ENCODE data around the gene CDKN2B-AS1.

Gene CDKN2B-AS1

DNA sequence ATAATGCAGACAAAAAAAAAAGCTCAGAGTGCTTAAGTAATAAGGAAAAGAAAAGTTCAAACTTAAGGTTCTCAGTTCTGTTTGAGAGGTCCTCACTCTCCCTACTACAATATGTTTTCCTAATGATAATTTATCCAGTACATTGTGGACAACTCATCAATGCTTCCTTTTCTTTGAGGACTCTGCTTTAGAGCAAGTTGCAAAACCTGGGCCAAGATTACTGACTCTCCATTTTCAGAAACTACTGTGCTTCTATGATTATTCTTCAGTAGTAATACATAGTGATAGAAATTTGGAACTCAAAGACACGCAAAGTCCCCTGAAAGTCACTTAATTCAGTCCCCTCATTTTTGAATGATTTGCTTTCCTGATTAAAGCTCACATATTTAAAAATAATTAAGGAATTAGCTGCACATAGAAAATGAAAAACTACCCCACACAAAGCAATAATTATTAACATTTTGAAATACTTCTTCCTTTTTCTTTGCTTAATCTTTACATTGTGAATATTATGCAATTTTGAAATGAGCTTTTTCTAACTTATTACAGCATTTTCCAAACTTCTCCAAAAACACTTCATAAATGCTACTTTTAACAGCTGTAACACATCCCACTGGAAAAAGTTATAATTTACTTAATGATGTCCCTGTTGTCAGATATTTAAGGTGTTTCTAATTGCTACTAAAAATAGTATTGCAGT is 11.6 kb upstream of the CDKN2B-AS1 start:
- DNase-seq (ENCODE audit: low read depth), result no peak

DNA sequence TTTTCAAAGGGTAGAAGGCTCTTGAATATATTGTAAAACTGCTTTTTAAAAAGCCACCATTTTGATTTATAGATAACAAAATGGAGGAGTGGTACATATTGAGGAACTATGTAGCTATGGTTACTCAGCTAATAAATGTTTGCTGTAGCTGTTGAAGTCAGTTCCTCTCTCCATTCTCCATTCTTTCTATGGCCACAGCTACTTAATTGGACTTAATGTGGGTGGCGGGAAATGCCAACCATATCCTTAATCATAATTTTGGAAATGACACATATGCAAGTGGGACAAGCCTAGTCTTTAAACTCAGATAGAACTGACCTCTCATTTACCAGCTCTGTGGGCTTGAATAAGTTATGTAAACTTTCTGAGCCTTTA is 11.0 kb upstream of the CDKN2B-AS1 start:
- DNase-seq (ENCODE audit: low read depth), result no peak

DNA sequence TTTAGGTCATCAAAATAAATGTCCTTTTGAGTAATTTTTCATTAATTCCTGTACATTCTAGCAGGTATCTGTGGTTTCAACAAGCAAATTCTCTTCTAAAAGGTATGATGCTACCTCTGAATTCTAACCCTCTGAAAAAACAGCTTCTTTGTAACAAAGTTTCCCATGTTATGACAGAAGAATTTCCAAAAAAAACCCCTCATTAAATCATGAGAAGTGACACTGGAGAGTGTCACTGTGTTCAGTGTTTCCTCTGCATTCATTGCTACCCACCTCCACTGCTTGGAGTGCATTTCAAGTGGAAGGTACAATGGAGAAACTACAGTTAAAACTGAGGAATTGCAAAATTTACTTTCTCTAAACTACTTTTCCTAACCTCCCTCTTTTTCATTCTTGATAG is 10.5 kb upstream of the CDKN2B-AS1 start:
- DNase-seq (ENCODE audit: low read depth), result no peak

DNA sequence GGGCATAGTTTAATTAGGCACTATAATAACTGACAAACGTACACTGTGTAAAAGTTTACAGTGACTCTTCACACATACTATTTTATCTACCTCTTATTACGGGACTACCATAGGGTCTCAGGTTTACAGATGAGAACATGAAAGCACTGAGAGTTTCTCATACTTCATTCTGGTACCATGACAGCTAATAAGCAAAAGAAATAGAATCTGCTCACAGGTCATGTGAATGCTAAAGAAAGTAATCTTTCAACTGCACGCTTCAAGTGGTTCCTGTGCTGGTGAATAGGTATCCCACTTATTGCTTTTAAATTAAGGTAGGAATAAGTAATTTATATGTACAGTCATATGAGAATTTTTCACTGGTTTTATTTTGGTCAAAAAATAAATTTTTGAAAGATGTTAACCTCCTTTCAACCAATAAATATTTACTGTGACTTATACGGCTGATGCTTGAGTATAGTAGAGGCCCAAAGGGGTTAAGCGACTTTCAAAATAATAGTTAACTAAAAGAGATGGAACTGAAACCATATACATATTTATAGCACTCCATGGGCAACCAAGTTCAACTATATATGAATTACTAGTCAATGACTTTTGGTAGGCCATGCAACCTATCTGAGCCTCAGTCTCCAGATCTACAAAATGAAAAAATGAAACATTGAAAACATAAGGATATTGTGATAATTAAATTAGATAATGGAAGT is 8.5 kb upstream of the CDKN2B-AS1 start:
- no peak for DNase-seq (ENCODE audit: low read depth)

DNA sequence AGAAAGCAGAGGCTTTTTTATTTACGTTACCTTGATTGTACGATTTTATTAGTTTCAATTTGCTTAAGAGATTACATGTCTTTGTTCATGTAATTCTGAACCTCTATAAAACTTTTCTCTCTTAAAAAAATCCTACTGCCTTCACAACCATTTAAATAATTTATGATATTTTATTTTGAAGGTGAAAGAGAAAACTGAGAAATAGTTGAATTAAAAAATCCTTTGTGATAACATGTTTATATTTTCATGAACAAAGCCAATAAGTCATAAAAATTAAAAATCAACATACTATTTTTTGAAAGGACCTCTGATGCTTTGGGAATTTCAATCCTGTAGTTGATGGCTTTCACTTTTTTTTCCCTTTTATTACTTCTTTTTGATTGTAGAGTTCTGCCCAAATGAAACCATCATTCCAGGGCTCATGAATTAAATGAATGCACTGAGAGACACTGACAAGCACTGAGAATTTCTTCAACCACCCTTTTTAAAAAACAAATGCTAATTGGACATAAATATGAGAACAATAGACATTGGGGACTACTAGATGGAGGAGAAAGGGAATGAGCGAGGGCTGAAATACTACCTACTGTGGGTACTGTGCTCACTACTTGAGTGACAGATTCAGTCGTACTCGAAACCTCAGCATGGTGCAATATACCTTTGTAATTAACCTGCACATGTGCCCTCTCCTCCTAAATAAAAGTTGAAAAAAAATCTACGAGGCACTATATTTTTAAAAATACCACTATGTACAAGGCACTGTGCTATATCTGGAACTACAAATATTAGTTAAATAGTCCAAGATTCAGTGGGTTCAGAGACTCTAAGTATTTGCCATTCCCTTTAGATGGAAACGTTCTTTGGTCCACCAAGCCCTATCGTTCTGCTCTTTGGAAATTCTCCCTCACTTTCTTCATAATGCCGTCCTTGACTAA is 6.3 kb upstream of the CDKN2B-AS1 start:
- no peak for DNase-seq (ENCODE audit: low read depth)

DNA sequence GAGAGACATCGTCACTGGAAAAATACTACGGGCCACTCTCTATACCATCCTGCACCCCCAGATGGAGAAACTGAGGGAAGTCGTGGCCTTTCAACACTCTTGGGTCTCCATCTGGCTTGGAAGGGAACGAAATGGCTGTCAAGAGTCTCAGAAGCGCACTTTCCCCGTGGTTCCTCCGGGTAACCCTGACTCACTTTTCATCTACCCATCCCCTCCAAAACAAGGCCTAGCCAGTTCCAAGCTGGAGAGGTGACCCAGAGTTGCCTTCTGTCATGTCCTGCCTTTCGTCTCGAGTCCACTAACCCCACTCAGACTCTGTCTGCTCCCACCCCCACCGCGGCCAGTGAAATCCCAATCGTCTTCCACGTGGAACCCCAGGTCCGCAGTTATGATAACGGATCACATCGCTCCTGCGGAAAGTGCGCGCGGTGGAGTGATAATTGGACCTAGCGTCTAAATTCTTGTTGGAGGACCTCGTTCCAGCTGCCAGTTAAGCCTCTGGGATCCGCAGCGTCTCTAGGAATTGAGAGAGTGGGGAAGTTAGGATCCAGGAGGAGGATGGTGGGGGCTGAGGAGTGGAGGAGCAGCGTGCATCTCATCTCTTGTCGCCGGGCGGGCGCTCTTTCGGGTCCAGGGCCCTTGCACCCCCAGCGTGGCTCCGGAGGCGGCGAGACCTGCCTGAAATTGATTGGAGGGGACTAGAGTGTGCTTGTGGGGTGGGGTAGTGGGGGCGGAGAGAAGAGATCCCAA is 5.0 kb upstream of the CDKN2B-AS1 start:
- DNase-seq (ENCODE audit: low read depth), result no peak

DNA sequence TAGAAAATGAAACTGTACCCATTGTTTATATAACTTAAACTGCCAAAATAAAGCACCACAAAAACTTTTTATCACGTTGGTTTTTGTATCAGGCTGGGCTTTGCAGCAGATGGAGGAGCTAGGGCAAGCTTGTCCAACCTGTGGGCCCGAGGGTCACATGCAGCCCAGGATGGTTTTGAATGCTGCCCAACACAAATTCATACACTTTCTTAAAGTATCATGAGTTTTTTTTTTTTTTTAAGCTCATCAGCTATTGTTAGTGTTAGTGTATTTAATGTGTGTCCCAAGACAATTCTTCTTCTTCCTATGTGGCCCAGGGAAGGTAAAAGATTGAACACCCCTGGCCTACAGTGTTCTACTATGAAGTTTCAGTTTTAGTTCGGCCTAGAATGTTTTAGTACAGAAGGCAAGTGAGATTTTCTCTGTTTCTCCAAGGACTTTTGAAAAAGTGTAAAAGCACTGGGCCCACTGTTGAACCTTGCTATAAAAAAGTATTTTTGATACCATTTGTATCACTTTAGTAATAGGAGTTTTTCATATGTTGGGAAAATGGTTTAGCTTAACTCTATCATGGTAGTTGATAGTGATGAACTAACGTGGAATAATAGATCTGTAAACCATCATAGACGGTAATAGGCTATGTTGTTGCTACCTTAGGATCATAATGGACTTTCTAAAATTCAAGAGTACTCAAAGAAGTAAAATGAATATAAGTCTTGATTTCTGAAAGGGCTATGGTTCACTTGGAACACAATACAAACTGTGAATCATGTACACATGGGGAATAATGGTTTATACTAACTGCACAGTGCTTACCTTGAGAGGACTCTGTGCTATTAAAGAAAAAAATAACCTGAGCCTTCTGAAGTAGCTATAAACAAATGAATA is 3.3 kb upstream of the CDKN2B-AS1 start:
- no peak for DNase-seq (ENCODE audit: low read depth)

DNA sequence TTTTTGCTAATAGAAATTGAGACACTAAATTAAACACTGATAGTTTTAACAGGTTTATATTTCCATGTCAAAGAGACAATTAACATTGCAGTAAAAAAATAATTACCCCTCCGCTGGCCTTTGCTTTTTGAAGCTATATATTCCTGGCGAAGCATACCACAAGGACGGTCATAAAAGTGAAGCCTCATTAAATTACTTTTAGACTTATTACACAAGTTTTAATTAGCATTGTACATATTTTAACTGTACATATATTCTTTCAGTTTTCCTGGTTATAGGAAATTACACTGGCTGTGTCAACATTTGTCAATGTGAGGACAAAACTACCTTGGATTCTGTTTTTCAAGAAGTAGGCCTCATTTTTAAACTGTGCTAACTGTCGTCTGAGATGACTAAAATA is 1.6 kb upstream of the CDKN2B-AS1 start:
- DNase-seq (ENCODE audit: low read depth), result no peak

DNA sequence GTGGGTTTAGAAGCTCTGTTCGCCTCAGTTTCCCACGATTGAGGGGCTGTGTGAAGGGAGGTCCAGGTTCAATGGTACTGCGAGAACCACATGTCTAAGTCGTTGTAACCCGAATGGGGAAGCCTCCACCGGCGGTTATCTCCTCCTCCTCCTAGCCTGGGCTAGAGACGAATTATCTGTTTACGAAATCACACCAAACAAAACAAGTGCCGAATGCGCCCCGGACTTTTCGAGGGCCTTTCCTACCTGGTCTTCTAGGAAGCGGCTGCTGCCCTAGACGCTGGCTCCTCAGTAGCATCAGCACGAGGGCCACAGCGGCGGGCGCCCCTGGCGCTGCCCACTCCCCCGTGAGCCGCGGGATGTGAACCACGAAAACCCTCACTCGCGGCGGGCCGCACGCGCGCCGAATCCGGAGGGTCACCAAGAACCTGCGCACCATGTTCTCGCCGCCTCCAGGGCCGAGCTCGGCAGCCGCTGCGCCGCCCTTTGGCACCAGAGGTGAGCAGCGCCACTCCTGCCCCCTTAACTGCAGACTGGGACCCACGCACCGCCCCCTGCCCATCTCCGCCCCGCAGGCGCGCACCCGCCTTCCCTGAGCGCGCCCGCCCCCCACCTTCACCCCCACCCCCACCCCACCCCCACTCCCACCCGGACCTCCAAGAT is 567 bp upstream of the CDKN2B-AS1 start, which contains the start of gene CDKN2A:
TSS of gene CDKN2A (minus strand) at position 500 of the 663 bp plus-strand sequence.
- peak; percentile 48 for DNase-seq (ENCODE audit: low read depth)

DNA sequence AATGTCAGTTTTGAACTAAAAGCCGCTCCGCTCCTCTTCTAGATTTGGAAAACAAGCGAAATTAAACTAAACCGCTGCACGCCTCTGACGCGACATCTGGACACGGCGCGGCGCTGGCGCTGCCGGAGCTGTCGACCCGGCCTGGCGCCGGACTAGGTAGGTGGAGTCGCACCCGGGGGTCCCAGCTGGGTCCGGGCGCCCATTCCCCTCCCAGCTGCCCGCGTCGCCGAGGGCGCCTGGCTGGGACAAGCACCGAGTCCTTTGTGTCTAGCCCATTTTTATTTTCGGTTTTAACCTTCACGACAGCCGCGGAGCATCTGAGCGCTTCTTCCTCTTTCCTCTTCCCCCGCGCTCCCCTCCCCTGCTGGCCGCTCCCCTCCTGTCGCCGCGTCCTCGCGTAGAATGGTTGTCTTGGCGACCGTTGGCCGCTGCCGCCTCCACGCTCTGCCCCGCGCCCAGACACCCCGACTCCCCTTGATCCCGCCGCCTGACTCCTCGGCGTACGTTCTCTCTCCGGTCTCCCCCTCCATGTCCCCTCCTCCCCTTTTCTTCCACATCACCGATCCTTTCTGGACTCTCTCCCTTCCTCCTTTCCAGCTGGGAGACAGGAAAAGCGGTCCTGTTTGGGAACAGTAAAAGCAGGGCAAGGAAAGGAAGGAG is 545 bp downstream of the CDKN2B-AS1 start:
- peak; percentile 85 for DNase-seq (ENCODE audit: low read depth)

DNA sequence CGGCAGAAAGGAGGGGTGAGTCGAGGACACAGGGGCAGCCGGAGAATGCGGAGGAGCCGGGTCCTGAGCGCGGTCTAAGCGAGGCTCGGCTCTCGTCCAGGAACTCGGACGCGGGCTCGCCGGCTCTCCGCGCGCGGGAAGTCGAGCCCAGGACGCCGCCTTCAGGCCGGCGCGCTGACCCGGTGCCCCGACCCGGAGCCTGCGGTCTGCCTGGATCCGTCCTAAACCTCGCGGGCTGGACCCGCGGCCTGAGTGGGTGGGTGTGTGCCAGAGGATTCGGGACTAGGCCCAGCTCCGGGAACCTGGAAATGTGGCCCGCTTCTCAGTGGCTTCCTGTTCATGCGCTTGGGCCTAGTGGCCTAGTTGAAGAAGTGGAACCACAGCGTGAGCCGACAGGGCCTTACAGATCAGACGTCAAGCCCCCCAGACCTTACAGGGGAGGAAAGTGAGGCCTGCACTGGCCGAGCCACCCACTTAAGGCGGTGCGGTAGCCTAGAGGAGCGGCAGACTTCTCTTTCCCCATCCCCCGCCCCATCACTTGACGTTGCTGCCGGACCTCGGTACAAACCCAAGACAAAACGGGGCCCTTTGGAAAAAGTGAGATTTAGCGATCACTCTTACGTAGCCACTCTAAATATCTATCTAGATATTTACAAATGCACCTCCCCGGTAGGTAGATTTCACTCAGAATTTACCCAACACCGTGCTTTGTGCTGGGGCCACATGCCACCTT is 1.2 kb downstream of the CDKN2B-AS1 start:
- DNase-seq (ENCODE audit: low read depth), result peak; percentile 65

DNA sequence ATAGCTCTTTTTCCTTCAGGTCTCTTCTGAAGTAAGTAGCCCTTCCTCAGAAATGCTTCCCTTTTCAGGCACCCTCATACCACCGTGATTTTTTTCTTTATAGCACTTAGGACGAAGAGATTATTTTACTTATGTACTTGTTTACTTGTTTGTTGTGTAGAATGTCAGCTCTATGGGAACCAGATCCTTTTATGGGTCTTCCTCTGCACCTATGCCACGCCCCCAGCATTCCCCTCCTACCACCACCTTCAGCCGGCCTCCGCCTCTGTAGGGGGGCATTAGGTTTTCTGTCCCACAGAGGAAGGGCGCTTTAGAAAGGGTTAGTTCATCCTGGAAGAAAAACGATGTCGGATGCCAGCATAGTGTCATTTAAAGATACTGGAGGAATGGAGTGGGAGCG is 1.8 kb downstream of the CDKN2B-AS1 start:
- DNase-seq (ENCODE audit: low read depth), result no peak

DNA sequence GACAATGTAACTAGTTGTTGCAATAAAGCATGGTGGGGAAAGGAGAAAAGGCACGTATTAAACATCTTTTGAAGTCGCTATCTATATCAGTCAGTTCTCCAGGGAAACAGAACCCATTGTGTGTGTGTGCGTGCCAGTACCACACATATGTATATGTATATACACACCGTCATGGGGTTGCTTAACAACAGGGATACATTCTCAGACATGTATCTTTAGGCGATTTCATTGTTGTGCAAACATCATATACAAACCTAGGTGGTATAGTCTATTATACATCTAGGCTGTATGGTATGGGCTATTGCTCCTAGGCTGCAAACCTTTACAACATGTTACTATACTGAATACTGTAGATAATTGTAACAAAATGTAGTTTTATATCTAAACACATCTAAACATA is 2.3 kb downstream of the CDKN2B-AS1 start:
- no peak for DNase-seq (ENCODE audit: low read depth)

DNA sequence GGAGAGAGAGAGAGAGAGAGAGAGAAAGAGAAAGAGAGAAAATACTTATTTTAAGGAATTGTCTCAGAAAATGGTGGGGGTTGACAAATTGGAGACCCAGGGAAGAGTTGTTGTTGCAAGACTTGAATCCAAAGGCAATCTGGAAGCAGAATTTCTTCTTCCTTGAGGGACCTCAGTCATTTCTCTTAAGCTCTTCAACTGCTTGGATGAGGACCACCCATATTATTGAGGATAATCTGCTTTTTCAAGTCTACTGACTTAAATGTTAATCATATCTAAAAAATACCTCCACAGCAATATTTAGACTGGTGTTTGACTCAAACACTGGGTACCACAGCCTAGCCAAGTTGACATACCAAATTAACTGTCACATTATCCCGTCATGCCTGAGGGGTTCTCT is 2.9 kb downstream of the CDKN2B-AS1 start:
- DNase-seq (ENCODE audit: low read depth), result no peak

DNA sequence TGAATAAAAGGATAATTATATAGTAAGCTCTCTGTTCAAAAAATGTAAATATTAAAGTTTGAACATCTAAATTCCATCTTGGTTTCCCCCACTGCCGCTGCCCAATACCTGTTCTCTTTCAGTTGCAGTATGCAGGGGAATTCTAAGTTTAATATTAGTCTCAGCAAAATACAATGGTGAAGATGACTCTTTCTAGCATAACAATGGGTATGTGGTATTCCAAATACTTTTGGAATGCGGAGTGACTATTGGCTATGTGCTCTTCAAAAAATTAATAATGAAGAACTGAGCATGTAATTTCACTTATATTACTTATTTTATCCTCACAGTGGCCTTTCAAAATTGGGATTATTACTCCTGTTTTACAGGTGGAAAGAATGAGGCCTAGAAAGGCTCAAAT is 3.4 kb downstream of the CDKN2B-AS1 start:
- no peak for DNase-seq (ENCODE audit: low read depth)

DNA sequence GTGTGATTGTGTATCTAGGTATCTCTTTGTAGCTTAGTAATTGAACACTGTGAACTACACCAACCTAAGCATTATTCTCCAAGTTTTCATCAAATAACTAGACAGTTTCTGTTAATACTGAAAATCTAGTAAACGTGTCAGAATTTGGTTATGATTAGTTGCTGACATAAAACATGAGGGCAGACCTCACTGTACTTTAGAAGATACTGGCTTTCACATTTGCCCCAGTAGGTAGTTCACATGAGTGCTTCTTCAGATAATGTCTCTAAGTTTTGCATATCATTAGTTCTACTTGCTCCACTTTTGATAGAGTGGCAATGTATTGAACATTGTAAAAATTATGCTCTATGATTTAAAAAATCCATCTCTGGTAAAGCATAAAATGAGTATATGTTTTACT is 7.4 kb downstream of the CDKN2B-AS1 start:
- no peak for DNase-seq (ENCODE audit: low read depth)

DNA sequence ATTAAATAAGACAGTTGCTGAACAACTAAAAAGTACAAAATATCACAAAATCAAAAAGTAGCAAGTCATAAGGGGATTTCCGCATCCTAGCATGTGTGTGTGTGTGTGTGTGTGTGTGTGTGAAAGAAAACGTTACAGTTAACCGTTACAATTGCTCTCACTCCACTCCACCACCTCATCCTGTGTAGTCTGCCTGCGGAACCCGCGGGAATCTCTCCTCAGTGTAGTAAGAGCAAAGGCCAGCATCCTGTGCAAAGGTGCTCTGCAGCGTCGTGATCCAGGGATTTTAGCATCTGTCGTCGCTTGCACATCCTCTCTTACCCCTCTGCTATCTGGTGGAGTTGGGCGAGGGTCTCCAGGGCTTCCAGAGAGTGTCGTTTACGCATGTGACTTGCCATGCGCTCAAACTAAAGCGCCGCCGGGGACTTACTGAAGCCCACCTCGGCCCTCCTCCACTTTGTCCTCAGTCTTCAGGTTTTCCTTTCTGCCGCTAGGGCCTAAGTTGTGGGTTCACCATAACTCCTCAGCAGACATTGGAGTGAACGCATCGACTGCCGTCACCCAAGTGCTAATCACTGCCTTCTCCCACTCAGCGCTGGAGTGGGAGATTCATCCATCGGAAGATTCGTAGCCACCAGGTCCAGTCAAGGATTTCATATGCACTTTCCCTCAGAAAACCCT is 10.6 kb downstream of the CDKN2B-AS1 start:
- no peak for DNase-seq (ENCODE audit: low read depth)

Measured in EH (cell line).